OCI-LY1 (cell line): ENCODE measurements around the gene ITCH.

Experiments
- H2AFZ ChIP-seq: fragments of 200-600 bp; sonication (generic), shearing (Covaris generic); 2 replicates; pipeline ENCODE4 v1.6.0; 2014; ENCODE audit warnings: antibody characterized with exemption, mild to moderate bottlenecking, low read length
- H3F3A ChIP-seq: fragments of 200-600 bp; sonication (generic), shearing (Covaris generic); 2 replicates; pipeline ENCODE4 v1.6.0; 2014; ENCODE audit warnings: mild to moderate bottlenecking, antibody characterized with exemption, low read length, moderate library complexity; ENCODE audit not compliant: insufficient read depth
- H3K27ac ChIP-seq: fragments of 200-600 bp; sonication (generic); 2 replicates; pipeline ENCODE4 v1.5.1; 2014; ENCODE audit warnings: low read length, mixed run types, mild to moderate bottlenecking, low read depth; ENCODE audit not compliant: poor library complexity, severe bottlenecking
- H3K27me3 ChIP-seq: fragments of 200-600 bp; sonication (generic); 2 replicates; pipeline ENCODE4 v1.6.0; 2014; ENCODE audit warnings: antibody characterized with exemption, mild to moderate bottlenecking, low read length, moderate library complexity; ENCODE audit not compliant: insufficient read depth
- H3K36me3 ChIP-seq: fragments of 200-600 bp; sonication (generic); 2 replicates; pipeline ENCODE4 v1.6.1; 2014; ENCODE audit warnings: mild to moderate bottlenecking, antibody characterized with exemption, low read length, moderate library complexity, mixed read lengths; ENCODE audit not compliant: insufficient read depth
- H3K4me1 ChIP-seq: fragments of 200-600 bp; sonication (generic); 2 replicates; pipeline ENCODE4 v1.5.1; 2014; ENCODE audit warnings: mild to moderate bottlenecking, low read length, moderate library complexity; ENCODE audit not compliant: insufficient read depth, severe bottlenecking
- H3K4me2 ChIP-seq: fragments of 200-600 bp; sonication (generic), shearing (Covaris generic); 2 replicates; pipeline ENCODE4 v1.6.1; 2014; ENCODE audit warnings: low read length
- H3K4me3 ChIP-seq: fragments of 200-600 bp; sonication (generic); 2 replicates; pipeline ENCODE4 v1.5.1; 2014; ENCODE audit warnings: low read length, low read depth, mild to moderate bottlenecking, mixed read lengths; ENCODE audit not compliant: poor library complexity, severe bottlenecking
- H3K79me2 ChIP-seq: fragments of 200-600 bp; shearing (Covaris generic); 2 replicates; pipeline ENCODE4 v1.6.1; 2016; ENCODE audit warnings: mixed run types, low read length, mixed read lengths; ENCODE audit not compliant: insufficient read depth
- H3K9ac ChIP-seq: fragments of 200-600 bp; sonication (generic), shearing (Covaris generic); 2 replicates; pipeline ENCODE4 v1.6.1; 2014; ENCODE audit warnings: mild to moderate bottlenecking, low read length, mixed read lengths
- H3K9me2 ChIP-seq: fragments of 200-600 bp; sonication (generic), shearing (Covaris generic); 2 replicates; pipeline ENCODE4 v1.6.1; 2014; ENCODE audit warnings: low read depth, mild to moderate bottlenecking, low read length, mixed read lengths
- H3K9me3 ChIP-seq: fragments of 200-600 bp; shearing (Covaris generic); 2 replicates; pipeline ENCODE4 v1.6.1; 2014; ENCODE audit warnings: low read length, mixed read lengths
- H4K20me1 ChIP-seq: fragments of 200-600 bp; sonication (generic), shearing (Covaris generic); 2 replicates; pipeline ENCODE4 v1.6.0; 2016; ENCODE audit warnings: mild to moderate bottlenecking, low read length; ENCODE audit not compliant: insufficient read depth
- EZH2 ChIP-seq: fragments of 200-600 bp; sonication (generic), shearing (Covaris generic); IDR thresholded peaks from 2 replicates; pipeline ENCODE4 v1.8.0; 2017; ENCODE audit warnings: borderline replicate concordance, mixed run types, mild to moderate bottlenecking, antibody characterized with exemption, low read length, moderate library complexity, mixed read lengths
- TF ChIP-seq, protein P1 (sequence below): fragments of 200-600 bp; sonication (generic), shearing (Covaris generic); IDR thresholded peaks from 2 replicates; pipeline ENCODE4 v1.5.1; 2017; ENCODE audit warnings: mild to moderate bottlenecking, antibody characterized with exemption, low read length, moderate library complexity, mixed read lengths

ITCH gene

DNA sequence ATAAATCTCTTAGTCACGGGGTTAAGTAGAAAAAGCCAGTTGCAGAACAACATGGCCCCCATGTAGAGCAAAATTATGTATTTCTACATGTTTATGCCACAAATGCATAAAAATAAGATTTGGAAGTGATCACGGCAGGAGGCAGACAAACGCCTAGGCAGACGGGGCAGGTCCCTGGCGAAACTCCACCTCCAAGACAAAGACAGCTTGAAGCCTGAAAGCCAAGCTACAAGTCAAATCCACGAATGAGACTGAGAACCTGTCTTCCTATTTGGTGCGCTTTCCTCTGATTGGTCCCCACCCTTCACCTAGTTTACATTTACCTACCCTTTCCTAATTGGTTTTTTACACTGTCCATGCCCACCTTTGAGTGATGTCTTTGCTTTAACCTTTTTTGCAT lies 31.2 kb upstream of the ITCH start:
- Histone ChIP-seq H3K4me2 (no peak overlapping the region), H3K36me3 (no peaks in the 10 kb centered on the region; the same call in 1 of the 2 replicates), H3K9me2 (no peaks in the 10 kb centered on the region), H2AFZ (no peak overlapping the region), H3K79me2 (no peaks in the 10 kb centered on the region), H3K4me3 (no peak overlapping the region), H3K27me3 (no peaks in the 10 kb centered on the region), H3K4me1 (peaks cover 5% of the 10 kb centered on the region), H3K9ac (no peak overlapping the region), H4K20me1 (no peaks in the 10 kb centered on the region), H3K27ac (no peak overlapping the region), H3F3A (no peaks in the 10 kb centered on the region; the same call in 1 of the 2 replicates), H3K9me3 (peaks cover 8% of the 10 kb centered on the region)
- TF ChIP-seq EZH2 = no peak
- TF ChIP-seq, protein P1, sequence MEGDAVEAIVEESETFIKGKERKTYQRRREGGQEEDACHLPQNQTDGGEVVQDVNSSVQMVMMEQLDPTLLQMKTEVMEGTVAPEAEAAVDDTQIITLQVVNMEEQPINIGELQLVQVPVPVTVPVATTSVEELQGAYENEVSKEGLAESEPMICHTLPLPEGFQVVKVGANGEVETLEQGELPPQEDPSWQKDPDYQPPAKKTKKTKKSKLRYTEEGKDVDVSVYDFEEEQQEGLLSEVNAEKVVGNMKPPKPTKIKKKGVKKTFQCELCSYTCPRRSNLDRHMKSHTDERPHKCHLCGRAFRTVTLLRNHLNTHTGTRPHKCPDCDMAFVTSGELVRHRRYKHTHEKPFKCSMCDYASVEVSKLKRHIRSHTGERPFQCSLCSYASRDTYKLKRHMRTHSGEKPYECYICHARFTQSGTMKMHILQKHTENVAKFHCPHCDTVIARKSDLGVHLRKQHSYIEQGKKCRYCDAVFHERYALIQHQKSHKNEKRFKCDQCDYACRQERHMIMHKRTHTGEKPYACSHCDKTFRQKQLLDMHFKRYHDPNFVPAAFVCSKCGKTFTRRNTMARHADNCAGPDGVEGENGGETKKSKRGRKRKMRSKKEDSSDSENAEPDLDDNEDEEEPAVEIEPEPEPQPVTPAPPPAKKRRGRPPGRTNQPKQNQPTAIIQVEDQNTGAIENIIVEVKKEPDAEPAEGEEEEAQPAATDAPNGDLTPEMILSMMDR = no peak

DNA sequence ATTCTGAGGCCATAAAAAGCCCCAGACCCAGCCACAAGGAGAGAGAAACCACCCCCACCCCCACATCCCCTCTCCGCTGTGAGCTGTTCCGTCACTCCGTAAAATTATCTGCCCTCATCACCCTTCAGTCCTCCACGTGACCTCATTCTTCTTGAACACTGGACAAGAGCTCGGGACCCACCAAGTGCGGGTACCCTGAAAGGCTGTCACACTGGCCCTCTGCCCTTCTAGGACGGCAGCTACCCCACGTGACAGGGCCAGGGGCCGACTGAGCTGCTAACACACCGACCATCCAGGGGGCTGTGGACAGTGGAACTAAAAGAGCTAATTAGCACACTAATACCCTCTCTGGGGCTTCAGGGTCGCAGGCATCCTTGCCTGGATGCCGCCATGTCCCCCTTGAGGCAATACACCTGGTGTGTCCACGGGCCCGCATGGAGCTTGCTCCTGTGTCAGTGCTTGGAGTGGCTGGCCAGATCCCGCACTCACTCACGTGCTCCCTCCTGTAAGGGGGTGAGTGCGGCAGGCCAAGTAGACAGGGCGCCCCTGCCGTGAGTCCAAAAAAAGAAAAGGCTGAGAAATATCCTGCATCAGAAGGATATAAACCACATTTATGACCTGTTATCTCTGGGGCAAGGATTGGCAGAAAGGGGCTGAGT lies 30.7 kb upstream of the ITCH start:
- TF ChIP-seq, protein P1 = no peak
- no peak for TF ChIP-seq EZH2

DNA sequence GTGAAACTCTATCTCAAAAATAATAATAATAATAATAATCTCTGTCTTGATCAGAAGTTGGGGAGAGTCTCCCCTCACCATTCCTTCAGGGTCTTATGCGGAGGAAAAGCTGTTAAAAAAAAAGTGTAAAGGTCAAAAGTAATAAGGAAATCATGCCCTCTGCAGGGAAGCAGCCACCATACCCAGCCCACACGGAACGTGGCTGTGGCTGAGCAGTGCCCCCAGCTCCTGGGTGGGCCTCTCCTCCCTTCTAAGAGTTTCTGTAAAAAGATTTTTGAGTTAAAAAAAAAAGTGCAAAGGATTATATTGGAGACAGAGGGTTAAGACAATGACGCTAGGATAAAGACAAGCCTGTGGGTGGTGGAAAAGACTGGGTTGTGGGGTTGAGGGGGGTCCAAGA lies 29.3 kb upstream of the ITCH start:
- no peak for TF ChIP-seq EZH2
- TF ChIP-seq, protein P1 = no peak
- H3K27me3 ChIP-seq = no peaks in the 10 kb centered on the region

More for the DNA sequence above, 30.7 kb upstream of the ITCH start:
- Histone ChIP-seq H3K9ac (no peak overlapping the region), H3K4me3 (no peak overlapping the region), H3K9me2 (no peaks in the 10 kb centered on the region), H3K4me2 (no peak overlapping the region), H2AFZ (no peak overlapping the region), H4K20me1 (no peaks in the 10 kb centered on the region), H3K27ac (no peak overlapping the region), H3K79me2 (no peaks in the 10 kb centered on the region), H3K4me1 (peaks cover 5% of the 10 kb centered on the region), H3F3A (no peaks in the 10 kb centered on the region; the same call in 1 of the 2 replicates), H3K27me3 (no peaks in the 10 kb centered on the region), H3K36me3 (no peaks in the 10 kb centered on the region; the same call in 1 of the 2 replicates), H3K9me3 (peaks cover 8% of the 10 kb centered on the region)

More for the DNA sequence above, 29.3 kb upstream of the ITCH start:
- H4K20me1 ChIP-seq = no peaks in the 10 kb centered on the region
- H3K4me2 ChIP-seq = no peak overlapping the region
- peaks cover 19% of the 10 kb centered on the region for H3K4me1 ChIP-seq
- no peaks in the 10 kb centered on the region for H3K79me2 ChIP-seq
- H3K4me3 ChIP-seq = no peak overlapping the region
- H3K27ac ChIP-seq = no peak overlapping the region
- no peaks in the 10 kb centered on the region for H3K9me2 ChIP-seq
- H2AFZ ChIP-seq = no peak overlapping the region
- no peaks in the 10 kb centered on the region; the same call in 1 of the 2 replicates for H3F3A ChIP-seq
- no peaks in the 10 kb centered on the region; the same call in 1 of the 2 replicates for H3K36me3 ChIP-seq
- H3K9ac ChIP-seq = no peak overlapping the region
- peaks cover 8% of the 10 kb centered on the region for H3K9me3 ChIP-seq
